ENCODE data around the gene BLTP2. TPM values are rescaled to one million over a fixed set of nuclear protein-coding genes. Genes with fewer than 3 reads are reported as not detected.

BLTP2 gene
- polyA plus RNA-seq, 1 of the 3 experiments (the other 2 are of a cell fraction), result 46.4 TPM

DNA sequence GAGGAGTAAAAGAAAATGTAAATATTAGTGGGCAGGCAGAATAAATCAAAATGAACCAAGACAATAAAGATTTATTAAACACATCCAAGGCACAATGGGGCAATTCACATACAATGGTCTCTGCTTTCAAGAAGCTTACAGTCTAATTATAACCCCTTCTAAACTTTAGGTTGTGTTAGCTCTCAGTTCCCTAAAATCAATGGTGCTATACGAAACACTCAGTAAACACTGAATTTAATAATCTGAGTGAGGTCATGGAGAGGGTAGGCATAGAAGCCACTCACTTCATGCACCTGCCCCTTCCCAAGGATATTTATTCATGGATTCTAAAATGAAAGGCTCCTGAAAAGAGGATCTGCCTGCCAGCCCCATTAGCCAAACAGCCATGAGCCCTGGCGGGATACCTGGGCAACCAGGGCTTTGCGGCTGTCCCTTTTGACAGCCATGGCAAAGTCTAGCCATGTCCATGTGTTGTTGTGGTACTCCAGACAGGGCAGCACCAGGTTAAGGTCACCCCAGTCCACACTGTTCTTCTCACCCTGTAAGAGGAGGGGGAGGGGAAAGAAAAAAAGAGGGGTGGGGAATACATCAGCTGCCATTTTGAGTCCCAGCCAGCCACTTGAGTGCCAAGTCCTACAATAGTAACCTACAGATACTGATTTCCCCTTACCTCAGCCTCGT lies 29.6 kb downstream of the BLTP2 start:
- Histone ChIP-seq H4K20me1 (ENCODE audit: insufficient read depth) (no peaks in the 10 kb centered on the region), H3K27me3 (ENCODE audit: insufficient read depth) (no peaks in the 10 kb centered on the region), H3K36me3 (replicated peaks in 1 of 2; ENCODE audit: control insufficient read depth in 1 of 2, insufficient read depth in 2 of 2, low read length in 1 of 2) (peaks cover 51 to 83% of the 10 kb centered on the region in 2 experiments), H3K79me2 (ENCODE audit: insufficient read depth) (no peaks in the 10 kb centered on the region), H3K9me2 (no peaks in the 10 kb centered on the region), H2AFZ (ENCODE audit: low read depth) (no peak overlapping the region), H3K4me2 (no peak overlapping the region), H3F3A (replicated peaks; ENCODE audit: insufficient read depth) (peaks cover 6% of the 10 kb centered on the region), H3K9me3 (no peaks in the 10 kb centered on the region), H3K4me3 (ENCODE audit: low read depth in 2 of 2, low read length in 1 of 2) (no peak overlapping the region), H3K27ac (ENCODE audit: low read depth in 2 of 2, low read length in 1 of 2) (no peak overlapping the region), H3K9ac (no peak overlapping the region), H3K4me1 (ENCODE audit: control insufficient read depth in 1 of 2, insufficient read depth in 2 of 2, low read depth in 1 of 2, low read length in 1 of 2) (no peaks in the 10 kb centered on the region)
- ChIA-PET CTCF (interaction anchor here (1.0 to 2.6 kb wide), 3 partner anchors 29 to 120 kb away, joined by 4 to 10 read pairs (median 6); partner anchors contain the start of gene BLTP2), POLR2A (interaction anchor here (1.6 kb wide), 1 partner anchor 16 kb away, joined by 3 read pairs; no protein-coding TSS in a partner anchor)
- TF ChIP-seq TCF12 (IDR thresholded peaks at IDR 0.05) (no peak), RFX5 (IDR thresholded peaks at IDR 0.05; ENCODE audit: low read length) (no peak)
- TF ChIP-seq, protein P1, sequence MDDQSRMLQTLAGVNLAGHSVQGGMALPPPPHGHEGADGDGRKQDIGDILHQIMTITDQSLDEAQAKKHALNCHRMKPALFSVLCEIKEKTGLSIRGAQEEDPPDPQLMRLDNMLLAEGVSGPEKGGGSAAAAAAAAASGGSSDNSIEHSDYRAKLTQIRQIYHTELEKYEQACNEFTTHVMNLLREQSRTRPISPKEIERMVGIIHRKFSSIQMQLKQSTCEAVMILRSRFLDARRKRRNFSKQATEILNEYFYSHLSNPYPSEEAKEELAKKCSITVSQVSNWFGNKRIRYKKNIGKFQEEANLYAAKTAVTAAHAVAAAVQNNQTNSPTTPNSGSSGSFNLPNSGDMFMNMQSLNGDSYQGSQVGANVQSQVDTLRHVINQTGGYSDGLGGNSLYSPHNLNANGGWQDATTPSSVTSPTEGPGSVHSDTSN (IDR thresholded peaks at IDR 0.05), result no peak
- no peak for DNase-seq
- WGBS (ENCODE audit: low lambda C conversion rate), result 91% methylated on average over 3 of the region's 4 CpGs

- CTCF ChIA-PET, result interaction anchor here (1.0 to 4.9 kb wide), 15 partner anchors 8 to 141 kb away, joined by 3 to 60 read pairs (median 9); partner anchors contain the start of genes BLTP2 and PIGS
- Histone ChIP-seq H3K9ac (no peak within 1 kb of the TSS), H3K4me2 (no peak within 1 kb of the TSS), H3K4me3 (ENCODE audit: low read depth in 2 of 2, low read length in 1 of 2) (no peak within 1 kb of the TSS), H3K27me3 (ENCODE audit: insufficient read depth) (no peaks in the 10 kb centered on the region), H2AFZ (ENCODE audit: low read depth) (no peak within 1 kb of the TSS), H3K9me3 (no peaks in the 10 kb centered on the region), H3K36me3 (replicated peaks in 1 of 2; ENCODE audit: control insufficient read depth in 1 of 2, insufficient read depth in 2 of 2, low read length in 1 of 2) (peaks cover 37 to 68% of the 10 kb centered on the region in 2 experiments), H3K27ac (ENCODE audit: low read depth in 2 of 2, low read length in 1 of 2) (no peak within 1 kb of the TSS), H3K79me2 (ENCODE audit: insufficient read depth) (no peaks in the 10 kb centered on the region), H3K4me1 (ENCODE audit: control insufficient read depth in 1 of 2, insufficient read depth in 2 of 2, low read depth in 1 of 2, low read length in 1 of 2) (no peaks in the 10 kb centered on the region), H4K20me1 (ENCODE audit: insufficient read depth) (no peaks in the 10 kb centered on the region), H3F3A (replicated peaks; ENCODE audit: insufficient read depth) (peaks cover 6% of the 10 kb centered on the region), H3K9me2 (no peaks in the 10 kb centered on the region)
- WGBS (ENCODE audit: low lambda C conversion rate), result 98% methylated on average over 5 of the region's 5 CpGs
- POLR2A ChIA-PET, result no interaction called here
- no peak for TF ChIP-seq RXRA (IDR thresholded peaks at IDR 0.05; ENCODE audit: borderline replicate concordance, low read depth)
- no peak for TF ChIP-seq POLR2AphosphoS5 (IDR thresholded peaks at IDR 0.05; ENCODE audit: low read depth, low read length)
- no peak for TF ChIP-seq RFX5 (IDR thresholded peaks at IDR 0.05; ENCODE audit: low read length)
- TF ChIP-seq JUND (IDR thresholded peaks at IDR 0.05), result no peak
- TF ChIP-seq ELF1 (IDR thresholded peaks at IDR 0.05), result no peak
- no peak for TF ChIP-seq REST (IDR thresholded peaks at IDR 0.05; ENCODE audit: low read depth, low read length)
- TF ChIP-seq GATA2 (CRISPR knock-in tag; IDR thresholded peaks at IDR 0.05), result no peak
- no peak for TF ChIP-seq FOSL2 (IDR thresholded peaks at IDR 0.05; ENCODE audit: borderline replicate concordance, low read depth)
- no peak for TF ChIP-seq TCF12 (IDR thresholded peaks at IDR 0.05)
- TF ChIP-seq YY1 (IDR thresholded peaks at IDR 0.05; ENCODE audit: low read depth), result no peak
- TF ChIP-seq TEAD4 (IDR thresholded peaks at IDR 0.05; ENCODE audit: borderline replicate concordance, insufficient read depth), result no peak
- no peak for TF ChIP-seq MEF2A (IDR thresholded peaks at IDR 0.05; ENCODE audit: borderline replicate concordance, low read depth)
- DNase-seq, result no peak
Measured at GRCh38 chr17:28613931-28614381, 31.0 kb downstream of the BLTP2 start, which contains the start of gene RSKR. Gene RSKR, minus strand, starts transcription at chr17:28614185. Its CDS starts 24 bp downstream, at chr17:28614161.

Data from SK-N-SH (cell line).